Measurements from ENCODE around the gene CAND2. TPM values are rescaled to one million over a fixed set of nuclear protein-coding genes. Genes with fewer than 3 reads are reported as not detected.

Gene CAND2
- total and polyA plus RNA-seq, 9 of the 15 experiments (the other 6 are each of a cell fraction or from before 2014, with no cell fraction given) = 0.91 to 14.9 (median 4.3) TPM

- Histone ChIP-seq H3K36me3 (ENCODE audit: control insufficient read depth, insufficient read depth, low read length) (no peaks in the 10 kb centered on the region), H3K4me3 (no peak overlapping the region), H3K27me3 (ENCODE audit: control insufficient read depth in 2 of 2, insufficient read depth in 2 of 2, low read length in 2 of 2) (no peaks in the 10 kb centered on the region), H3K4me1 (replicated peaks in 1 of 2; ENCODE audit: control insufficient read depth in 2 of 2, insufficient read depth in 2 of 2, low read length in 2 of 2) (peaks cover 56 to 77% of the 10 kb centered on the region in 2 experiments), H2AFZ (ENCODE audit: low read depth, low read length) (no peak overlapping the region; the same call in 1 of the 2 replicates), H3K4me2 (ENCODE audit: insufficient read depth, low read length) (peak overlapping the region; percentile 62), H3K9ac (ENCODE audit: insufficient read depth in 1 of 2, low read depth in 2 of 2, low read length in 2 of 2) (peak overlapping the region in 1 of 2 experiments; percentile 59; a peak in 3 of 4 replicates), H4K20me1 (replicated peaks; ENCODE audit: control insufficient read depth, insufficient read depth, low read length) (no peaks in the 10 kb centered on the region), H3K9me3 (replicated peaks; ENCODE audit: control insufficient read depth, insufficient read depth, low read depth, low read length) (0 out of 2 replicates have a peak, but pooled peaks cover 3% of the 10 kb centered on the region), H3K9me1 (ENCODE audit: control insufficient read depth, insufficient read depth, low read length) (no peaks in the 10 kb centered on the region), H3K27ac (ENCODE audit: extremely low read depth, low read depth, low read length) (peak overlapping the region; percentile 43), H3K79me2 (ENCODE audit: control insufficient read depth, insufficient read depth, low read length) (no peaks in the 10 kb centered on the region)
- WGBS (ENCODE audit: insufficient coverage, low coverage, missing lambda C conversion rate) = 51% methylated on average over 5 of the region's 5 CpGs
- ChIA-PET POLR2A (interaction anchor here (0.6 to 2.2 kb wide), 6 partner anchors 15 to 261 kb away, joined by 3 to 12 read pairs (median 4); partner anchors contain the start of gene RPL32), CTCF (ENCODE audit: low intra/inter-chr PET ratio) (no interaction called here)
- in situ Hi-C loops (cut with MboI) = loop anchor here (25.0 kb wide), 1 partner anchor 742 kb away; no protein-coding TSS in a partner anchor
- DNase-seq (ENCODE audit: extremely low read depth in 1 of 4, low spot score in 3 of 4) (peak in 2 of 4 experiments; percentile 61 to 67), FAIRE-seq (peak; percentile 60), ATAC-seq (peak; percentile 42)
- intact Hi-C loops (cut with micrococcal nuclease) = no loop called here
- BruUV-seq (replicated peaks) = no TSS peak
- TF ChIP-seq TCF7 (IDR thresholded peaks at IDR 0.05; ENCODE audit: borderline replicate concordance) (no peak), NCOA6 (IDR thresholded peaks at IDR 0.05) (no peak; the same call in 1 of the 2 replicates), MIER1 (IDR thresholded peaks at IDR 0.05; ENCODE audit: low read depth) (peak; percentile 99), HINFP (tag; conservative IDR thresholded peaks at IDR 0.05; ENCODE audit: low read depth) (0 out of 2 replicates have a peak, but pooled peaks have one; percentile 46), CHCHD3 (CRISPR knock-in tag; IDR thresholded peaks at IDR 0.05) (0 out of 2 replicates have a peak, but pooled peaks have one; percentile 26), ZFP1 (CRISPR knock-in tag; IDR thresholded peaks at IDR 0.05) (no peak), SRF (CRISPR knock-in tag; IDR thresholded peaks at IDR 0.05) (no peak), ZNF589 (CRISPR knock-in tag; IDR thresholded peaks at IDR 0.05; ENCODE audit: low read depth) (0 out of 2 replicates have a peak, but pooled peaks have one; percentile 22), E2F3 (CRISPR knock-in tag; IDR thresholded peaks at IDR 0.05) (0 out of 2 replicates have a peak, but pooled peaks have one; percentile 21), NR2C2 (CRISPR knock-in tag; IDR thresholded peaks at IDR 0.05) (no peak), NR2C2 (tag; IDR thresholded peaks at IDR 0.05) (0 out of 2 replicates have a peak, but pooled peaks have one; percentile 4), MECOM (CRISPR knock-in tag; IDR thresholded peaks at IDR 0.05) (peak; percentile 81), ZBED1 (IDR thresholded peaks at IDR 0.05) (no peak), CLOCK (CRISPR knock-in tag; IDR thresholded peaks at IDR 0.05; ENCODE audit: borderline replicate concordance) (no peak), PHF21A (IDR thresholded peaks at IDR 0.05; ENCODE audit: borderline replicate concordance, low read depth) (no peak), ASH1L (IDR thresholded peaks at IDR 0.05; ENCODE audit: borderline replicate concordance, low read depth, partially characterized antibody) (no peak), ZNF311 (CRISPR knock-in tag; IDR thresholded peaks at IDR 0.05) (peak; percentile 84)
- TF ChIP-seq, protein P1, sequence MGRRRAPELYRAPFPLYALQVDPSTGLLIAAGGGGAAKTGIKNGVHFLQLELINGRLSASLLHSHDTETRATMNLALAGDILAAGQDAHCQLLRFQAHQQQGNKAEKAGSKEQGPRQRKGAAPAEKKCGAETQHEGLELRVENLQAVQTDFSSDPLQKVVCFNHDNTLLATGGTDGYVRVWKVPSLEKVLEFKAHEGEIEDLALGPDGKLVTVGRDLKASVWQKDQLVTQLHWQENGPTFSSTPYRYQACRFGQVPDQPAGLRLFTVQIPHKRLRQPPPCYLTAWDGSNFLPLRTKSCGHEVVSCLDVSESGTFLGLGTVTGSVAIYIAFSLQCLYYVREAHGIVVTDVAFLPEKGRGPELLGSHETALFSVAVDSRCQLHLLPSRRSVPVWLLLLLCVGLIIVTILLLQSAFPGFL (CRISPR knock-in tag; IDR thresholded peaks at IDR 0.05) = no peak
These were observed 82.8 kb downstream of the CAND2 start for GRCh38 chr3:12879191-12879815.

All from K562 (cell line).